ENCODE results near the gene TMEM126A. TPM values are rescaled to one million over a fixed set of nuclear protein-coding genes. Genes with fewer than 3 reads are reported as not detected.
"Not testable (repeated sequence)": the region's sequence is repeated elsewhere in the genome, so short reads cannot be mapped to it uniquely, and the experiment has no call there.

Gene TMEM126A
- 10 to 100 TPM; 28.4 to 39.0 TPM for total RNA-seq

GRCh38 chr11:85647604-85648299 is at the start of gene TMEM126A:
Gene TMEM126A (plus strand): TSS chr11:85647967. CDS start chr11:85650256, 2,289 bp downstream.
- Mint-ChIP-seq H3K36me3 (peaks cover 12% of the 10 kb centered on the region), H3K27ac (peak within 1 kb of the TSS; percentile 99), H3K9me3 (ENCODE audit: low read depth) (no peaks in the 10 kb centered on the region), H3K4me1 (peaks cover 36% of the 10 kb centered on the region), H3K27me3 (peaks cover 25% of the 10 kb centered on the region), H3K4me3 (peak within 1 kb of the TSS; percentile 100)
- CTCF ChIA-PET = interaction anchor here (0.6 to 2.3 kb wide), 15 partner anchors 10 to 207 kb away, joined by 3 to 11 read pairs (median 4); partner anchors contain the start of genes CCDC83, CREBZF, DLG2 and TMEM126B
- ATAC-seq (peak; percentile 99), DNase-seq (peak; percentile 94)

- no peaks in the 10 kb centered on the region for H3K9me3 Mint-ChIP-seq (ENCODE audit: low read depth)
- CTCF ChIA-PET = no interaction called here
These were observed 48.7 kb upstream of the TMEM126A start for GRCh38 chr11:85599083-85599482.

GRCh38 chr11:85602526-85603213 is 45.1 kb upstream of the TMEM126A start:
- H3K36me3 Mint-ChIP-seq = no peaks in the 10 kb centered on the region
- no peaks in the 10 kb centered on the region for H3K27me3 Mint-ChIP-seq
- H3K4me1 Mint-ChIP-seq = peaks cover 6% of the 10 kb centered on the region
- no peaks in the 10 kb centered on the region for H3K9me3 Mint-ChIP-seq (ENCODE audit: low read depth)
- CTCF ChIA-PET = no interaction called here
- no peak overlapping the region for H3K4me3 Mint-ChIP-seq
- DNase-seq (no peak), ATAC-seq (no peak)
- H3K27ac Mint-ChIP-seq = no peak overlapping the region

More at GRCh38 chr11:85599083-85599482, 48.7 kb upstream of the TMEM126A start:
- no peaks in the 10 kb centered on the region for H3K36me3 Mint-ChIP-seq
- no peak for ATAC-seq
- no peaks in the 10 kb centered on the region for H3K27me3 Mint-ChIP-seq
- no peak overlapping the region for H3K4me3 Mint-ChIP-seq
- DNase-seq = no peak
- H3K4me1 Mint-ChIP-seq = peaks cover 2% of the 10 kb centered on the region
- no peak overlapping the region for H3K27ac Mint-ChIP-seq

- Mint-ChIP-seq H3K9me3 (ENCODE audit: low read depth) (no peaks in the 10 kb centered on the region), H3K27ac (no peak overlapping the region), H3K36me3 (no peaks in the 10 kb centered on the region), H3K4me3 (no peak overlapping the region), H3K4me1 (peaks cover 6% of the 10 kb centered on the region), H3K27me3 (no peaks in the 10 kb centered on the region)
- CTCF ChIA-PET = no interaction called here
- no peak for ATAC-seq
- DNase-seq = no peak
These were observed 44.5 kb upstream of the TMEM126A start for GRCh38 chr11:85603220-85603619.

- peaks cover 11% of the 10 kb centered on the region for H3K4me1 Mint-ChIP-seq
- H3K27me3 Mint-ChIP-seq; H3K9me3 Mint-ChIP-seq (ENCODE audit: low read depth); DNase-seq; ATAC-seq; H3K4me3 Mint-ChIP-seq; CTCF ChIA-PET; H3K27ac Mint-ChIP-seq; H3K36me3 Mint-ChIP-seq: not testable (repeated sequence)
These were observed 41.5 kb upstream of the TMEM126A start for GRCh38 chr11:85606237-85606636.

GRCh38 chr11:85608621-85609020 is 39.1 kb upstream of the TMEM126A start:
- H3K27ac Mint-ChIP-seq; ATAC-seq; CTCF ChIA-PET; H3K9me3 Mint-ChIP-seq (ENCODE audit: low read depth); H3K27me3 Mint-ChIP-seq; H3K4me3 Mint-ChIP-seq; H3K36me3 Mint-ChIP-seq; DNase-seq: not testable (repeated sequence)
- peaks cover 11% of the 10 kb centered on the region for H3K4me1 Mint-ChIP-seq

- ATAC-seq; H3K9me3 Mint-ChIP-seq (ENCODE audit: low read depth); H3K27ac Mint-ChIP-seq; H3K27me3 Mint-ChIP-seq; CTCF ChIA-PET; H3K4me3 Mint-ChIP-seq; H3K36me3 Mint-ChIP-seq; DNase-seq: not testable (repeated sequence)
- peaks cover 11% of the 10 kb centered on the region for H3K4me1 Mint-ChIP-seq
These were observed 38.5 kb upstream of the TMEM126A start for GRCh38 chr11:85609286-85609685.

GRCh38 chr11:85611643-85612042 is 36.1 kb upstream of the TMEM126A start:
- H3K9me3 Mint-ChIP-seq (ENCODE audit: low read depth); H3K27ac Mint-ChIP-seq; H3K27me3 Mint-ChIP-seq; H3K36me3 Mint-ChIP-seq; ATAC-seq; H3K4me3 Mint-ChIP-seq; DNase-seq; H3K4me1 Mint-ChIP-seq; CTCF ChIA-PET: not testable (repeated sequence)

- DNase-seq (no peak), ATAC-seq (no peak)
- Mint-ChIP-seq H3K36me3 (no peaks in the 10 kb centered on the region), H3K27me3 (no peaks in the 10 kb centered on the region), H3K27ac (no peak overlapping the region), H3K4me1 (peaks cover 19% of the 10 kb centered on the region), H3K9me3 (ENCODE audit: low read depth) (no peaks in the 10 kb centered on the region), H3K4me3 (no peak overlapping the region)
- CTCF ChIA-PET = interaction anchor here (0.8 kb wide), 1 partner anchor 9 kb away, joined by 3 read pairs; the partner anchor contains the start of gene TMEM126B
These were observed 28.3 kb upstream of the TMEM126A start for GRCh38 chr11:85619499-85619898.

- ATAC-seq (no peak), DNase-seq (no peak)
- Mint-ChIP-seq H3K27ac (no peak overlapping the region), H3K4me1 (peaks cover 23% of the 10 kb centered on the region), H3K4me3 (no peak overlapping the region), H3K36me3 (no peaks in the 10 kb centered on the region), H3K9me3 (ENCODE audit: low read depth) (no peaks in the 10 kb centered on the region), H3K27me3 (peaks cover 2% of the 10 kb centered on the region)
- CTCF ChIA-PET = no interaction called here
These were observed 27.5 kb upstream of the TMEM126A start for GRCh38 chr11:85620256-85620655.

- no peak for ATAC-seq
- CTCF ChIA-PET = interaction anchor here (0.5 to 0.9 kb wide), 3 partner anchors 21 to 1782 kb away, joined by 3 read pairs; no protein-coding TSS in a partner anchor
These were observed 21.3 kb upstream of the TMEM126A start for GRCh38 chr11:85626496-85626895.

GRCh38 chr11:85627332-85627997 is 20.3 kb upstream of the TMEM126A start, which contains the start of gene DLG2:
Gene DLG2 (minus strand): TSS chr11:85627344.
- peak within 1 kb of the TSS; percentile 91 for H3K4me3 Mint-ChIP-seq
- H3K4me1 Mint-ChIP-seq = peaks cover 38% of the 10 kb centered on the region
- peaks cover 13% of the 10 kb centered on the region for H3K36me3 Mint-ChIP-seq
- H3K27ac Mint-ChIP-seq = peak within 1 kb of the TSS; percentile 91
- no peaks in the 10 kb centered on the region for H3K9me3 Mint-ChIP-seq (ENCODE audit: low read depth)
- CTCF ChIA-PET = interaction anchor here (0.7 to 1.7 kb wide), 6 partner anchors 10 to 227 kb away, joined by 3 to 6 read pairs (median 4); partner anchors contain the start of genes CCDC83 and TMEM126A
- DNase-seq (no peak), ATAC-seq (peak; percentile 0)
- peaks cover 2% of the 10 kb centered on the region for H3K27me3 Mint-ChIP-seq

More at GRCh38 chr11:85626496-85626895, 21.3 kb upstream of the TMEM126A start:
- H3K4me3 Mint-ChIP-seq = peak overlapping the region; percentile 91
- no peak for DNase-seq
- H3K36me3 Mint-ChIP-seq = peaks cover 7% of the 10 kb centered on the region
- H3K4me1 Mint-ChIP-seq = peaks cover 38% of the 10 kb centered on the region
- no peak overlapping the region for H3K27ac Mint-ChIP-seq
- no peaks in the 10 kb centered on the region for H3K9me3 Mint-ChIP-seq (ENCODE audit: low read depth)
- peaks cover 2% of the 10 kb centered on the region for H3K27me3 Mint-ChIP-seq

Measured in activated CD8-positive, alpha-beta memory T cell treated with anti-CD3 and anti-CD28 coated beads, Interleukin-2, amount 10 ng/mL, durations not matched to agents 7 days and 5 days (primary cell).